ENCODE measurements around the gene BATF. TPM values are rescaled to one million over a fixed set of nuclear protein-coding genes. Genes with fewer than 3 reads are reported as not detected.

BATF gene
- total RNA-seq, 1 donor from 2014 or later, result not detected

DNA sequence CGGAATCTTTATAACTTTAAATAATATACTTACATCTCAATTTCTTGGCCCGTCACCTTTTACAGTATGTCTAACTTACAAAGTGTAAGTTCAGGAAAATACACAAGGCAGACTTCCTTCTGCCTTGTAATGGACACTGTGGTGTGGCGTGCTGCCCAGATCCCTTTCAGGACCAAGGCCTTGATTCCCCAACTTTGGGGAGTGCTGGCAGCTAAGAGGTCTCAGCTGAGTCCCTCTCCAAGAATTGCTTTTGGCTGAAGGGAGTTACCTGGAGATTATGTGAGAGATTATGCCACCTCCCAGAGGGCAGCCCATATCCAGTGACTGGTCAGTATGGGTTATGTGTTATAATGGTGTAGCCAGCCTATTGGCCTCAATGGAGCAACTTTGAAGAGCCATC is 21.2 kb upstream of the BATF start:
- Mint-ChIP-seq H3K27ac (ENCODE audit: unreplicated experiment) (no peak overlapping the region), H3K27me3 (ENCODE audit: low read depth) (no peaks in the 10 kb centered on the region), H3K4me3 (no peak overlapping the region), H3K9me3 (no peaks in the 10 kb centered on the region), H3K4me1 (no peaks in the 10 kb centered on the region), H3K36me3 (ENCODE audit: low read depth) (no peaks in the 10 kb centered on the region)
- no peak for DNase-seq (ENCODE audit: low read depth, low spot score)
- TF ChIP-seq, protein P1, sequence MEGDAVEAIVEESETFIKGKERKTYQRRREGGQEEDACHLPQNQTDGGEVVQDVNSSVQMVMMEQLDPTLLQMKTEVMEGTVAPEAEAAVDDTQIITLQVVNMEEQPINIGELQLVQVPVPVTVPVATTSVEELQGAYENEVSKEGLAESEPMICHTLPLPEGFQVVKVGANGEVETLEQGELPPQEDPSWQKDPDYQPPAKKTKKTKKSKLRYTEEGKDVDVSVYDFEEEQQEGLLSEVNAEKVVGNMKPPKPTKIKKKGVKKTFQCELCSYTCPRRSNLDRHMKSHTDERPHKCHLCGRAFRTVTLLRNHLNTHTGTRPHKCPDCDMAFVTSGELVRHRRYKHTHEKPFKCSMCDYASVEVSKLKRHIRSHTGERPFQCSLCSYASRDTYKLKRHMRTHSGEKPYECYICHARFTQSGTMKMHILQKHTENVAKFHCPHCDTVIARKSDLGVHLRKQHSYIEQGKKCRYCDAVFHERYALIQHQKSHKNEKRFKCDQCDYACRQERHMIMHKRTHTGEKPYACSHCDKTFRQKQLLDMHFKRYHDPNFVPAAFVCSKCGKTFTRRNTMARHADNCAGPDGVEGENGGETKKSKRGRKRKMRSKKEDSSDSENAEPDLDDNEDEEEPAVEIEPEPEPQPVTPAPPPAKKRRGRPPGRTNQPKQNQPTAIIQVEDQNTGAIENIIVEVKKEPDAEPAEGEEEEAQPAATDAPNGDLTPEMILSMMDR (conservative IDR thresholded peaks at IDR 0.05), result no peak

DNA sequence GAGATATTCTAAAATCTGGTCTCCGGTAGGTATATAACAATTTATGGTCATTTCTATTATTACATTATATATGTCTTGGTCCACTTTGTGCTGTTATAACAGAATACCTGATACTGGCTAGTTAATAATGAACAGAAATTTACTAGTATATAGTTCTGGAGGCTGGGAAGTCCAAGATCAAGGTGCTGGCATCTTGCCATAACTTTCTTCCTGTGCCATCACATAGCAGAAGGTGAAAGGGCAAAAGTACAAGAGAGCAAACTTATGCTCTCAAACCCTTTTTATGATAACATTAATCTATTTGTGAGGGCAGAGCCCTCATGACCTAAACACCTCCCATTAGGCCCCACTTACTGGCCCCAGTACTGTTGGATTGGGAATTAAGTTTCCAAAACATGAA is 17.9 kb upstream of the BATF start:
- Mint-ChIP-seq H3K4me1 (no peaks in the 10 kb centered on the region), H3K36me3 (ENCODE audit: low read depth) (peaks cover 3% of the 10 kb centered on the region)

DNA sequence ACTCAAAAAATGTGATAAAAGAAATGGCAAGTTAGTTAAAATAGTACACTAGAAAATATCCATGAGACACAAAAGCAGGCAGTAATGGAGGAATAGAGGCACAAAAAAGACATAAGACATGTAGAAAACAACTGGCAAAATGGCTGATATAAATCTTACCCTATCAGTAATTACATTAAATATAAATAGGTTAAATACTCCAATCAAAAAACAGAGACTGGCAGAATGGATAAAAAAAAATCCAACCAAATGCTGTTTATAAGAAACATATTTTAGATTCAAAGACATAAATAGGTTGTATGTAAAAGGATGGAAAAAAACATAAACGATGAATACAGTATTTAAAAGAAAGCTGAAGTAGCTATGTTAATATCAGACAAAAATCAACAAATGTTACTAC is 15.3 kb upstream of the BATF start:
- H3K4me1 Mint-ChIP-seq, result no peaks in the 10 kb centered on the region
- no peak for DNase-seq (ENCODE audit: low read depth, low spot score)

More for the DNA sequence above, 17.9 kb upstream of the BATF start:
- Mint-ChIP-seq H3K4me3 (no peak overlapping the region), H3K27ac (ENCODE audit: unreplicated experiment) (no peak overlapping the region), H3K9me3 (peaks cover 3% of the 10 kb centered on the region), H3K27me3 (ENCODE audit: low read depth) (peaks cover 2% of the 10 kb centered on the region)
- DNase-seq (ENCODE audit: low read depth, low spot score), result no peak
- TF ChIP-seq, protein P1 (conservative IDR thresholded peaks at IDR 0.05), result no peak

DNA sequence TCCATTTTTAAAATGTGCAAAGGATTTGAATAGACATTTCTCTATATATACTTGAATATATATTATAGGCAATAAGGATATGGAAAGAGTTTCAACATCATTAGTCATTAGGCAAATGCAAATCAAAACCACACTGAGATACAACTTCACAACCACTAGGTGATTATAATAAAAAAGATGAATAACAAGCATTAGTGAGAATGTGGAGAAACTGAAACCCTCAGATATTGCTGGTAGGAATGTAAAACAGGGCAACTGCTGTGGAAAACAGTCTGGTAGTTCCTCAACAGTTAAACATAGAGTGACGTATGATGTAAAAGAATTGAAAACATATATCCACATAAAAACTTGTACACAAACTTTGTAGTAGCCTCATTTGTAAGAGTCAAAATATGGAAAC is 11.7 kb upstream of the BATF start:
- Mint-ChIP-seq H3K4me3 (no peak overlapping the region), H3K27me3 (ENCODE audit: low read depth) (peaks cover 4% of the 10 kb centered on the region), H3K36me3 (ENCODE audit: low read depth) (peaks cover 3% of the 10 kb centered on the region), H3K9me3 (peaks cover 10% of the 10 kb centered on the region), H3K4me1 (no peaks in the 10 kb centered on the region), H3K27ac (ENCODE audit: unreplicated experiment) (no peak overlapping the region)
- TF ChIP-seq, protein P1 (conservative IDR thresholded peaks at IDR 0.05), result no peak
- no peak for DNase-seq (ENCODE audit: low read depth, low spot score)

More for the DNA sequence above, 15.3 kb upstream of the BATF start:
- Mint-ChIP-seq H3K27ac (ENCODE audit: unreplicated experiment) (no peak overlapping the region), H3K36me3 (ENCODE audit: low read depth) (peaks cover 3% of the 10 kb centered on the region), H3K4me3 (no peak overlapping the region), H3K27me3 (ENCODE audit: low read depth) (peaks cover 2% of the 10 kb centered on the region), H3K9me3 (peaks cover 10% of the 10 kb centered on the region)
- TF ChIP-seq, protein P1 (conservative IDR thresholded peaks at IDR 0.05), result no peak

DNA sequence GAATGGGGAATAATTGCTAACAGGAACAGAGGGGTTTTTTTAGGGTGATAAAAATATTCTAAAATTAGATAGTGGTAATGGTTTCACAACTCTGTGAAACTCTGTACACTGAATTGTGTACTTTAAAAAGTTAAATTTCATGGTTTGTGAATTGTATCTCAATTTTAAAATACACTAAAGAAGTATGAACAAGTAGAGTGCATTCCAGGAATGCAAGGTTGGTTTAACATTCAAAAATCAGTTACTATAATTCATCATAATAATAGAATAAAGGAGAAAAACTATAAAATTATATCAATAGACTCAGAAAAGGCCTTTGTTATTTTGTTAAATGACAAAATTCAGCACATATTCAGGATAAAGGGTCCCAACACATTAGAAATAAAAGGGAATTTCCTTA is 11.1 kb upstream of the BATF start:
- TF ChIP-seq, protein P1 (conservative IDR thresholded peaks at IDR 0.05), result no peak
- Mint-ChIP-seq H3K4me3 (no peak overlapping the region), H3K27me3 (ENCODE audit: low read depth) (peaks cover 10% of the 10 kb centered on the region), H3K9me3 (peaks cover 10% of the 10 kb centered on the region), H3K27ac (ENCODE audit: unreplicated experiment) (no peak overlapping the region), H3K4me1 (no peaks in the 10 kb centered on the region), H3K36me3 (ENCODE audit: low read depth) (peaks cover 3% of the 10 kb centered on the region)
- DNase-seq (ENCODE audit: low read depth, low spot score), result no peak
